Large intestine (tissue), 12 donors: ENCODE measurements around the gene POGZ. TPM values are rescaled to one million over a fixed set of nuclear protein-coding genes. Genes with fewer than 3 reads are reported as not detected.

Source experiments
- DNase-seq, 2 donors: peaks; one replicate each; pipeline versions ENCODE4 v3.0.0 to v3.0.0-alpha.2; 2013
- H3K27ac ChIP-seq: one replicate; pipeline ENCODE4 v1.5.1; 2013; ENCODE audit warnings: low read length
- H3K27me3 ChIP-seq: 2 replicates; pipeline ENCODE4 v1.6.1; 2013; ENCODE audit warnings: low read length; ENCODE audit not compliant: control insufficient read depth, insufficient read depth
- H3K36me3 ChIP-seq: 2 replicates; pipeline ENCODE4 v1.6.1; 2013; ENCODE audit warnings: low read length; ENCODE audit not compliant: control insufficient read depth, insufficient read depth
- H3K4me1 ChIP-seq: one replicate; pipeline ENCODE4 v1.6.1; 2013; ENCODE audit warnings: low read length; ENCODE audit not compliant: control insufficient read depth, insufficient read depth
- H3K4me3 ChIP-seq: one replicate; pipeline ENCODE4 v1.5.1; 2013; ENCODE audit warnings: low read length
- H3K9me3 ChIP-seq: one replicate; pipeline ENCODE4 v1.6.1; 2013; ENCODE audit warnings: mild to moderate bottlenecking, low read depth, low read length, moderate library complexity; ENCODE audit not compliant: control insufficient read depth
- WGBS: methylation state at CpG from one replicate; pipeline ENCODE4 v1.1.5; 2013; ENCODE audit warnings: low lambda C conversion rate; ENCODE audit not compliant: insufficient coverage; 5-methylcytosine and 5-hydroxymethylcytosine counted together
- long read RNA-seq, 11 donors: transcript quantifications; one replicate each; lab custom pipeline, GENCODE V29; 2026
- polyA plus RNA-seq: library from polyadenylated mRNA; unstranded; fragments of 120-200 nt; gene quantifications from one replicate; pipeline ENCODE4 v1.2.1, GENCODE V29; 2013

The POGZ gene, protein sequence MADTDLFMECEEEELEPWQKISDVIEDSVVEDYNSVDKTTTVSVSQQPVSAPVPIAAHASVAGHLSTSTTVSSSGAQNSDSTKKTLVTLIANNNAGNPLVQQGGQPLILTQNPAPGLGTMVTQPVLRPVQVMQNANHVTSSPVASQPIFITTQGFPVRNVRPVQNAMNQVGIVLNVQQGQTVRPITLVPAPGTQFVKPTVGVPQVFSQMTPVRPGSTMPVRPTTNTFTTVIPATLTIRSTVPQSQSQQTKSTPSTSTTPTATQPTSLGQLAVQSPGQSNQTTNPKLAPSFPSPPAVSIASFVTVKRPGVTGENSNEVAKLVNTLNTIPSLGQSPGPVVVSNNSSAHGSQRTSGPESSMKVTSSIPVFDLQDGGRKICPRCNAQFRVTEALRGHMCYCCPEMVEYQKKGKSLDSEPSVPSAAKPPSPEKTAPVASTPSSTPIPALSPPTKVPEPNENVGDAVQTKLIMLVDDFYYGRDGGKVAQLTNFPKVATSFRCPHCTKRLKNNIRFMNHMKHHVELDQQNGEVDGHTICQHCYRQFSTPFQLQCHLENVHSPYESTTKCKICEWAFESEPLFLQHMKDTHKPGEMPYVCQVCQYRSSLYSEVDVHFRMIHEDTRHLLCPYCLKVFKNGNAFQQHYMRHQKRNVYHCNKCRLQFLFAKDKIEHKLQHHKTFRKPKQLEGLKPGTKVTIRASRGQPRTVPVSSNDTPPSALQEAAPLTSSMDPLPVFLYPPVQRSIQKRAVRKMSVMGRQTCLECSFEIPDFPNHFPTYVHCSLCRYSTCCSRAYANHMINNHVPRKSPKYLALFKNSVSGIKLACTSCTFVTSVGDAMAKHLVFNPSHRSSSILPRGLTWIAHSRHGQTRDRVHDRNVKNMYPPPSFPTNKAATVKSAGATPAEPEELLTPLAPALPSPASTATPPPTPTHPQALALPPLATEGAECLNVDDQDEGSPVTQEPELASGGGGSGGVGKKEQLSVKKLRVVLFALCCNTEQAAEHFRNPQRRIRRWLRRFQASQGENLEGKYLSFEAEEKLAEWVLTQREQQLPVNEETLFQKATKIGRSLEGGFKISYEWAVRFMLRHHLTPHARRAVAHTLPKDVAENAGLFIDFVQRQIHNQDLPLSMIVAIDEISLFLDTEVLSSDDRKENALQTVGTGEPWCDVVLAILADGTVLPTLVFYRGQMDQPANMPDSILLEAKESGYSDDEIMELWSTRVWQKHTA (N-terminal part only)
- polyA plus RNA-seq, result 91.5 TPM
- long read RNA-seq, donor 1, full-length matches to known transcripts, result 3 of 10 reads
- long read RNA-seq, donor 1, partial matches to known transcripts, result 7 of 10 reads
- long read RNA-seq, donor 1, other reads (novel, unspliced or antisense), result 0 of 10 reads
- long read RNA-seq, donor 2, full-length matches to known transcripts, result 6 of 32 reads
- long read RNA-seq, donor 2, partial matches to known transcripts, result 26 of 32 reads
- long read RNA-seq, donor 2, other reads (novel, unspliced or antisense), result 0 of 32 reads
- long read RNA-seq, donor 3, result 0 reads
- long read RNA-seq, donor 4, result 0 reads
- long read RNA-seq, donor 5, partial matches to known transcripts, result 5 of 5 reads
- long read RNA-seq, donor 5, other reads (novel, unspliced or antisense), result 0 of 5 reads
- long read RNA-seq, donor 6, partial matches to known transcripts, result 0 of 1 reads
- long read RNA-seq, donor 6, other reads (novel, unspliced or antisense), result 0 of 1 reads
- long read RNA-seq, donor 7, partial matches to known transcripts, result 6 of 9 reads
- long read RNA-seq, donor 7, other reads (novel, unspliced or antisense), result 0 of 9 reads
- long read RNA-seq, donor 8, full-length matches to known transcripts, result 5 of 34 reads
- long read RNA-seq, donor 8, partial matches to known transcripts, result 29 of 34 reads
- long read RNA-seq, donor 8, other reads (novel, unspliced or antisense), result 0 of 34 reads
- long read RNA-seq, donor 9, partial matches to known transcripts, result 5 of 7 reads
- long read RNA-seq, donor 9, other reads (novel, unspliced or antisense), result 0 of 7 reads
- long read RNA-seq, donor 10, partial matches to known transcripts, result 17 of 18 reads
- long read RNA-seq, donor 10, other reads (novel, unspliced or antisense), result 0 of 18 reads
- long read RNA-seq, donor 11, partial matches to known transcripts, result 7 of 8 reads
- long read RNA-seq, donor 11, other reads (novel, unspliced or antisense), result 0 of 8 reads

DNA sequence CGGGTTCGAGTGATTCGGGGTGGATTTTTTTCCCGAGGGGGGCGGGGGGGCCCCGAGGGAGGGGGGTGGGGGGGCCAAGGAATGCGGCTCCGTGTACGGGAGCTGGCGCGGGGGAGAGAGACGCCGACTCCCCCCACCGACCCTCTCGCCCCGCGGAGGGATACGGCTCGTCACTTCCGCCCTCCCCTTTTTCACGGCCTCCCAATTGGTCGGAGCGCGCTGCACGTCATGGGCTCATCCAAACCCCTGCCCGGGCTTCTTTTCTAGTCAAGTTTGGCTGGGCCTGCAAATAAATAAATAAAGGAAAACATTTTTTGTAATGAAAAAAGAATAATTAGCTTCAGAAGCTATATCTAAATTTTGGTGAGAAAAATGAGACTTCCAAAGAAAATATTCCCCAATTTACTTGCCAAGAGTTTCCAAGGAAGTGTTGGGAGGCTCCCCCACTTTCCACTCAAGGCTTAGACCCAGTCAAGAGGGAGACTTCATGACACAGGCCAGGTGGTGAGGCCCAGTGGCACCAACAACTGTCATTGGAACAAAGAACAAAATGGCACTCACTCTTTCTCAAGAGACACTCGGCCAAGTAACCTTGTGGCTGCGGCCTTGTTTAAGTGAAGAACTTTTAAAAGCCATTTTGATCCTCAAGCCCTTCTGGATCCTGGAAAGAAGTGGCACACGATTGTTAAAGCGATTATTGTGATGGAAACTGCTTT, at the start of gene POGZ:
Gene POGZ (minus strand): TSS at position 164 of the 716 bp plus-strand sequence. CDS start 17,290 bp downstream, outside the sequence.
- Histone ChIP-seq H3K4me1 (peaks cover 15% of the 10 kb centered on the region), H3K36me3 (peaks cover 4% of the 10 kb centered on the region), H3K9me3 (no peaks in the 10 kb centered on the region), H3K27ac (peak within 1 kb of the TSS; percentile 87), H3K27me3 (no peaks in the 10 kb centered on the region), H3K4me3 (peak within 1 kb of the TSS; percentile 59)
- DNase-seq, result peak; percentile 92 to 96
- 0% methylated on average over 2 of the region's 30 CpGs for WGBS

DNA sequence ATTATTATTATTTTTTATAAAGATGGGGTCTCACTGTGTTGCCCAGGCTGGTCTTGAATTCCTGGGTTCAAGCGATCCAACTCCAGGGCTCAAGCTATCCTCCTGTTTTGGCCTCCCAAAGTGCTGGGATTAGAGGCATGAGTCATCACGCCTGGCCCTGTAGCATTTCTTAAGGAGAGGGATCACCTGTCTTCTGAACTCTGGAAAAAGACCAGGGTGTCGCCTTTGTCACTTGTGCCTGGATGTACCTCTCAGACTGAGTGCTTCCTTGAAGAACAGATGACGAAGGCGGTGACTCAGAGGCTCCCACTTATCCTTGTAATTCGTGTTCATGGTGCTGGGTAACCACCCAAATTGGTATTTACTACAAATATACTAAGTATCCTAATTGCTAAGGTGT, 49.5 kb upstream of the POGZ start:
- Histone ChIP-seq H3K9me3 (no peaks in the 10 kb centered on the region), H3K4me1 (peaks cover 11% of the 10 kb centered on the region), H3K27me3 (peaks cover 2% of the 10 kb centered on the region), H3K27ac (peak overlapping the region; percentile 99), H3K4me3 (no peak overlapping the region), H3K36me3 (no peaks in the 10 kb centered on the region)
- no CpG with 5 or more reads among the region's 6 CpGs for WGBS
- peak; percentile 81 to 92 for DNase-seq

DNA sequence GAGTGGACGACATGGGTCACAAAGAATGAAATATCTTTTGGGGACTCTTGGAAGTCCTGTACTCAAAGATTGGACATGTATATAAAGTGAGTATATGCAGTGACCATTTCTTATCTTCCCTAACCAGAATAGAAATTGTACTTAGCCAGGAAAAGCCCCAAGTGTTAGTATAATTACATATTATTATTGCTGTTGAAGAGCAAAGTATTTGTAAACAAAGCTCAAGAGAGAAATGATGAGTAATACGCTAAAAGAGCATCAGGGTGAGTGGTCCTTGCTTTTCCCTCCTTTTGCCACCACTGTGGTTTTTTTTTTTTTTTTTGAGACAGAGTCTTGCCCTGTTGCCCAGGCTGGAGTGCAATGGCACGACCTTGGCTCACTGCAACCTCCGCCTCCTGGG, 45.5 kb upstream of the POGZ start:
- H3K36me3 ChIP-seq, result no peaks in the 10 kb centered on the region
- H3K27me3 ChIP-seq, result no peaks in the 10 kb centered on the region
- H3K9me3 ChIP-seq, result no peaks in the 10 kb centered on the region
- peaks cover 36% of the 10 kb centered on the region for H3K4me1 ChIP-seq
- WGBS, result no CpG with 5 or more reads among the region's 4 CpGs
- H3K4me3 ChIP-seq, result no peak overlapping the region
- H3K27ac ChIP-seq, result no peak overlapping the region
- no peak for DNase-seq

DNA sequence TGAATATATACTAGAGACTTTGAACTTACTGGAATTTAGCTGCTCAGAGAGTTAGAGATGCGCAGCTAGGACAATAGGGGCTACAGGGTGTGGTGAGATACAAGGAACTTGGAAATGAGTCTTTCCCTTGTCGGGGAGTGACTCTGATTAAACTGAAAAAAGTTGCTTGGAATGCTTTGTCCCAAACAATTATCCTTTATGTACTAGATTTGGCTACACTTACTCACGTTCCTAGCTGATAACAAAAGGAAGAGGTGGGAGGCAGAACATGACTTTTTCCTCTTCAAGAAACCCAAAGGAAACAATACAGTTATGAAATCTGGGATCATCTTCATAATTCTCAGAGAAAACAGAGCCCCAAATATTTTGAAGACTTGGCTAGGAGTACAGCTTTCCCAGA, 45.0 kb upstream of the POGZ start:
- peaks cover 37% of the 10 kb centered on the region for H3K4me1 ChIP-seq
- H3K36me3 ChIP-seq, result no peaks in the 10 kb centered on the region
- no peaks in the 10 kb centered on the region for H3K27me3 ChIP-seq
- no peak for DNase-seq
- no peak overlapping the region for H3K27ac ChIP-seq
- no CpG with 5 or more reads among the region's 3 CpGs for WGBS
- no peak overlapping the region for H3K4me3 ChIP-seq
- H3K9me3 ChIP-seq, result no peaks in the 10 kb centered on the region

DNA sequence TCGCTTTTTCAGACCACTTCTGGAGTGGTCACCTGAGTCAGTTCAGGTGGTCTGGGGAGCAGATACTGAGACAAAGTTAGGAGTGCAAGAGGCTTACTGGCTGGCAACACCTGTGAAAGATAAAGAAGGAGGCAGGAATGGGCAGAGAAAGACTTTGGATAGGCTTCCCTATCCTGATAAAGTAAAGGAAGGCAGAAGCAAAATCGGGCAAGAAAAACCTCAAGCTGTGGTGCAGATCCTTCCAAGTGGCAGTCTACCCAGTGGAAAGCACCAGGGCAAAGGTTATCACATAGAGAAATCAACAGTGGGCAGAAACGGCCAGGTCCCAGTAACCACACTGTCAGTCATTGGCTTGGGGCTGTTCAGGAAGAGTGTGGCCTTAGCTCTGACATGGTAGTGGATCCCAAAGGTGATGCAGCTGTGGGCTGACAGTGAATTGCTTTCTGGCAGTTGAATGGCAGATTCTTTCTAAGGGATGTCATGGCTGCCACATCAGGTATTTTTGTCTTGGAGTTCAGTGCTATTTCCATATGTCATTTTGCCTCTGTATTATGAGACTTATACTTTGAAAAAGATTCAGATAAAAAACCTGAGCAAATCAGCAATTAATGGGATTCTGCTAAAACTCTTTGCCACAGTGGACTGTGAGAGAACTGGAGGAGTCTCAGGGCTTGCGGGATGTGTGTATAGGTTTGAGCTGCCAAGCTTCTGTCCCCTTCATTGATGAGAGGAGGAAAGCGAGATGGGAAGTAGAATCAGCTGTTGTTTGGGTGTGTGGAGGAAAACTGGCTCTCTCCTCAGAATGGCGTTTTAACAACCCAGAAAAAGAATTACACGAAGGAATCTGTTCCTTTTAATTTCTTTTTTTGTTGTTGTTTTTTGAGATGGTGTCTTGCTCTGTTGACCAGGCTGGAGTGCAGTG, 43.8 kb upstream of the POGZ start:
- Histone ChIP-seq H3K9me3 (no peaks in the 10 kb centered on the region), H3K4me3 (no peak overlapping the region), H3K36me3 (no peaks in the 10 kb centered on the region), H3K27me3 (no peaks in the 10 kb centered on the region), H3K4me1 (peaks cover 36% of the 10 kb centered on the region), H3K27ac (peak overlapping the region; percentile 86)
- no CpG with 5 or more reads among the region's 7 CpGs for WGBS
- DNase-seq, result peak in 1 of 2 donors; percentile 48

DNA sequence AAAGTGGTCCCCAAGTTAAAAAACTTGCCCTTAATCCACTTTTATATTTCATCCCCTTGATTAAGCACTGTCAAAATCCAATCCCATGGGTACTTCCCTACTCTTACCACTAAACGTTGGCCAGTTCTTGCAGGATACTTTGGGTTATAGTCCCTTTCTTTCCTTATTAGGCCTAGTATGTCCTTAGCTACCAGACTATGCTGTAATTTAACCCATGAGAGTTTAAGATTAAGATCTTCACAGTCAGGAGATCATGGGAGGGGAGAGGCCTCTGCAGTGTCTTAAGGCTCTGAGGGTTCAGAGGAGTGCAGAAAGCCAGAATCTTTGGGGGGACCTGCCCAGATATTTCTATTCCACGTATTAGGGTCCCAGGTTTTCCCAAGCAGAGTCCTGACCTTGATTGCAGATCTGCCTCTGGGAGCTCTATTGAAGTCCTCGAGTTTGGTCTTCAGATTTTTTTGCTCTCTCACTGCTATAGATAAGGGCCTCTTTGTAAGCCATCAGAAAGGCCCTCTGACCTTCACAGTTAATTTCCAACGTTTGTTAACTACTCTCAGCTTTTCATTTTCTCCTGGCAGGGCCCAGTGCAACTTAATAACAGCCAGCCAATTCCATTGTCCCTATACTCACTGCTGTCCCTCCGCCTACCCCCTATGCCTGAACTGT, 42.9 kb upstream of the POGZ start:
- peak in 1 of 2 donors; percentile 75 for DNase-seq
- Histone ChIP-seq H3K9me3 (no peaks in the 10 kb centered on the region), H3K4me1 (peaks cover 36% of the 10 kb centered on the region), H3K4me3 (no peak overlapping the region), H3K27me3 (no peaks in the 10 kb centered on the region), H3K27ac (peak overlapping the region; percentile 86), H3K36me3 (no peaks in the 10 kb centered on the region)
- WGBS, result no CpG with 5 or more reads among the region's 5 CpGs

DNA sequence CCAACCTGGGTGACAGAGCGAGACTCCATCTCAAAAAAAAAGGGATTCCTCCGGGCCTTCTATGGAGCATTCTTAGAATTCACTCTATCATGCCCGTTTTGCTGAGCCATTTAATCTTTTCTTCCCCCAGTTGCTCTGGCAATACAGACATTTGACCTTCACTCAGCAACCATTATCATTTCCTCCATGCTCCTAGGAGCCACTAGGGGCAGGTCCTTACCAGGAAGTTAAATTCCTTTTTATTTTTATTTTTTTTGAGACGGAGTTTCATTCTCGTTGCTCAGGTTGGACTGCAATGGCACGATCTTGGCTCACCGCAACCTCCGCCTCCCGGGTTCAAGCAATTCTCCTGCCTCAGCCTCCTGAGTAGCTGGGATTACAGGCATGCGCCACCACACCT, 42.2 kb upstream of the POGZ start:
- Histone ChIP-seq H3K36me3 (no peaks in the 10 kb centered on the region), H3K4me1 (peaks cover 36% of the 10 kb centered on the region), H3K27me3 (no peaks in the 10 kb centered on the region), H3K27ac (peak overlapping the region; percentile 86), H3K9me3 (no peaks in the 10 kb centered on the region), H3K4me3 (no peak overlapping the region)
- peak; percentile 58 to 86 for DNase-seq
- no CpG with 5 or more reads among the region's 10 CpGs for WGBS
